GM23248 (cell line): ENCODE data around the gene PTX4. TPM values are rescaled to one million over a fixed set of nuclear protein-coding genes. Genes with fewer than 3 reads are reported as not detected.

Source experiments
- DNase-seq: peaks from one replicate; pipeline ENCODE4 v3.0.0-alpha.2; 2015
- H2AFZ ChIP-seq: fragments of 200-600 bp; sonication (generic); 2 replicates; pipeline ENCODE4 v1.6.1; 2016; ENCODE audit warnings: antibody characterized with exemption
- H3F3A ChIP-seq: fragments of 200-600 bp; sonication (generic); 2 replicates; pipeline ENCODE4 v1.6.1; 2016; ENCODE audit warnings: mild to moderate bottlenecking, antibody characterized with exemption, mixed run types; ENCODE audit not compliant: insufficient read depth
- H3K27ac ChIP-seq: fragments of 200-600 bp; sonication (generic); 2 replicates; pipeline ENCODE4 v1.5.1; 2016; ENCODE audit warnings: mild to moderate bottlenecking
- H3K27me3 ChIP-seq: fragments of 200-600 bp; sonication (generic); replicated peaks from 2 replicates; pipeline ENCODE4 v1.6.1; 2016; ENCODE audit warnings: mild to moderate bottlenecking; ENCODE audit not compliant: insufficient read depth
- H3K36me3 ChIP-seq: fragments of 200-600 bp; sonication (generic); 2 replicates; pipeline ENCODE4 v1.6.1; 2016; ENCODE audit warnings: low read depth, mild to moderate bottlenecking
- H3K4me1 ChIP-seq: fragments of 200-600 bp; sonication (generic); 2 replicates; pipeline ENCODE4 v1.6.1; 2016; ENCODE audit warnings: mild to moderate bottlenecking; ENCODE audit not compliant: insufficient read depth
- H3K4me2 ChIP-seq: fragments of 200-600 bp; sonication (generic); one replicate; pipeline ENCODE4 v1.6.1; 2016; ENCODE audit warnings: mild to moderate bottlenecking; ENCODE audit not compliant: unreplicated experiment
- H3K4me3 ChIP-seq: fragments of 200-600 bp; sonication (generic); 2 replicates; pipeline ENCODE4 v1.5.1; 2016; ENCODE audit warnings: mild to moderate bottlenecking
- H3K79me2 ChIP-seq: fragments of 200-600 bp; sonication (generic); 2 replicates; pipeline ENCODE4 v1.6.1; 2016; ENCODE audit warnings: mild to moderate bottlenecking; ENCODE audit not compliant: insufficient read depth
- H3K9ac ChIP-seq: fragments of 200-600 bp; sonication (generic); 2 replicates; pipeline ENCODE4 v1.6.1; 2016; ENCODE audit warnings: mild to moderate bottlenecking
- H3K9me2 ChIP-seq: fragments of 200-600 bp; sonication (generic); 2 replicates; pipeline ENCODE4 v1.6.1; 2016; ENCODE audit warnings: mixed run types, mild to moderate bottlenecking, moderate library complexity; ENCODE audit not compliant: insufficient read depth
- H3K9me3 ChIP-seq: fragments of 200-600 bp; sonication (generic); one replicate; pipeline ENCODE4 v1.6.1; 2017; ENCODE audit warnings: low read depth
- H4K20me1 ChIP-seq: fragments of 200-600 bp; sonication (generic); 2 replicates; pipeline ENCODE4 v1.6.0; 2016; ENCODE audit not compliant: insufficient read depth
- EZH2 ChIP-seq: fragments of 200-600 bp; sonication (generic); IDR thresholded peaks from 2 replicates; pipeline ENCODE4 v1.6.1; 2018; ENCODE audit warnings: antibody characterized with exemption, mild to moderate bottlenecking; ENCODE audit not compliant: insufficient read depth, poor library complexity, severe bottlenecking
- EZH2phosphoT487 ChIP-seq: fragments of 200-600 bp; sonication (generic); IDR thresholded peaks from 2 replicates; pipeline ENCODE4 v1.6.1; 2018; ENCODE audit warnings: antibody characterized with exemption, moderate library complexity, mild to moderate bottlenecking, low read depth; ENCODE audit not compliant: insufficient read depth
- WGBS, 2 experiments: methylation state at CpG; one replicate each; pipeline ENCODE4 v1.1.6; 2015 to 2017; ENCODE audit warnings: low lambda C conversion rate in 2 of 2, low coverage in 1 of 2; ENCODE audit errors: missing lambda C conversion rate in 2 of 2; 5-methylcytosine and 5-hydroxymethylcytosine counted together
- in situ Hi-C: fragments of 300-500 bp; cut with MboI; formaldehyde crosslinking; loops from 2 replicates; pipeline ENCODE4 v1.15.0; 2020
- polyA plus RNA-seq: library from polyadenylated mRNA; unstranded; fragments of >200 nt; fragmentation: Nextera tagmentation; extraction: Ambion mirVana; gene quantifications from 2 replicates; pipeline ENCODE4 v1.2.1, GENCODE V29; 2016
- total RNA-seq: library from RNA; depleted of rRNA; stranded (reverse); fragments of >200 nt; shearing (Covaris generic); gene quantifications from 2 replicates; pipeline ENCODE4 v1.2.3, GENCODE V29; 2014

PTX4 gene
- total and polyA plus RNA-seq, 2 experiments from 2014 or later = not detected

DNA sequence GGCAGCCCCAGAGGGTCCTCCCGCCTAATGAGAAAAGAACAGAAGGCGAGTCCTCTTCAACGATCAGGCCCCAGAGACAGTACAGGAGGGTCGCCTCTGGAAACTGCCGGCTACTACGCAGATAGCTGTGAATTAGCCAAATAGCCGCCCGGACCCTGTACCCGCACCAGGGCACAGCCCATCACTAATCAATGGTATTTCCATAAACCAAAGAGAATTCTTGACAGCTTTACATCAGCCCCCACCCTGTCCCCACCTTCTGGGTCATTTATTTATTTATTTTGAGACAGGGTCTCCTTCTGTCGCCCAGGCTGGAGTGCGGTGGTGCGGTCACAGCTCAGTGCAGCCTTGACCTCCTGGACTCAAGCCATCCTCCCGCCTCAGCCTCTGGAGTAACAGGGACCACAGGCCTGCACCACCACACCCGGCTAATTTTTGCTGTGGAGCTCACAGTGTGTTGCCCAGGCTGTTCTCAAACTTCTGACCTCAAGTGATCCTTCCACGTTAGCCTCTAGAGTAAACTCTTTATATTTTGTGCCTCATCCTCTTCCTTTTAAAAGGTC, 13.1 kb downstream of the PTX4 start:
- H3K27me3 ChIP-seq = no peaks in the 10 kb centered on the region
- no peaks in the 10 kb centered on the region for H3K9me2 ChIP-seq
- WGBS, 2 experiments = 58 to 61% methylated on average over 14 to 15 of the region's 15 CpGs
- TF ChIP-seq EZH2 (no peak), EZH2phosphoT487 (no peak)
- H3K79me2 ChIP-seq = peaks cover 41% of the 10 kb centered on the region
- no peak for DNase-seq
- H3K4me2 ChIP-seq = peak overlapping the region; percentile 80
- H3K4me1 ChIP-seq = peaks cover 18% of the 10 kb centered on the region
- H3K36me3 ChIP-seq = no peaks in the 10 kb centered on the region
- no peaks in the 10 kb centered on the region for H3K9me3 ChIP-seq
- peak overlapping the region; percentile 93 for H3K9ac ChIP-seq
- H4K20me1 ChIP-seq = no peaks in the 10 kb centered on the region
- H2AFZ ChIP-seq = peak overlapping the region; percentile 74
- in situ Hi-C loops = no loop called here
- no peaks in the 10 kb centered on the region for H3F3A ChIP-seq
- peak overlapping the region; percentile 50; the same call in 1 of the 2 replicates for H3K27ac ChIP-seq
- peak overlapping the region; percentile 84 for H3K4me3 ChIP-seq

DNA sequence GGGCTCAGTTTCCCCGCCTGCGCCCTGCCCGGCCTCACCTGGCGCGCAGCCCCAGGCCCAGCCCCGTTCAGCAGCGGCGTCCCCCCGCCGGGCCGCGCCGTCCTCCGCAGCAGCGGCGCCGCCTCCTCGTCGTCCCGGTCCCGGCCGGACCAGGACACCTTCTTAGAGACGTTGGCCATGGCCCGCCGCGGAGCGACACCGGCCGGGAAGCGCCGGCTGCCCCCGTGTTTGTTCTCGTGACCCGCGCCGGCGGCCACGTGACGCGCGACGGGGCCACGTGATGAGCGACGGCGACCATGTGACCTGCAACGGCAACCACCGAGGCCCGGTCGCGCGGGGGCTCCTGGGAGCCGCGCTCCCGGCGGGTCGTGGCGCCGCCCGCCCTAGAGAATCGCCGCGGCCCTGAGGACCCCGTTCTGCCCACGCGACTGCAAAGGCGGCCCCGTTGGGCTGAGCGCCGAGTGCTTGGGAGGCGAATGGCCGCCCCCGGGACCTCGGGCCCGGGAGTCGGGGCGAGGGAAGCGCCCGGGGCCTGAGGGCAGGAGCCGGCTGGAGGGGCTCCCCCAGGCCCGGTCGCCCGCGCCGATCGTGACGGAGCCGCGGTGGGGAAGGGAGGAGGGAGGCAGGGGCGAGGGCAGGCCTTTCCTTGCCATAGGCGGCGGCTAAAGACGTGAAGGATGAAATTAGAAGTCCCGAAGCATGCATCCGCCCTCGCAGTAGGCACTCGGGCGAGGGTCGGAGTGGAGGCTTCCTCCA, 13.8 kb downstream of the PTX4 start, which contains the start of gene CLCN7:
TSS of gene CLCN7 (minus strand) at position 233 of the 756 bp plus-strand sequence. CDS start at position 179, 54 bp downstream.
- WGBS, 2 experiments = 1 to 2% methylated on average over 78 to 86 of the region's 99 CpGs
- Histone ChIP-seq H3K4me2 (peak within 1 kb of the TSS; percentile 80), H3K27me3 (no peaks in the 10 kb centered on the region), H2AFZ (peak within 1 kb of the TSS; percentile 74), H3K9me2 (no peaks in the 10 kb centered on the region), H3F3A (no peaks in the 10 kb centered on the region), H3K4me1 (peaks cover 19% of the 10 kb centered on the region), H3K79me2 (peaks cover 48% of the 10 kb centered on the region), H3K9me3 (no peaks in the 10 kb centered on the region), H3K4me3 (peak within 1 kb of the TSS; percentile 84), H4K20me1 (no peaks in the 10 kb centered on the region), H3K36me3 (no peaks in the 10 kb centered on the region), H3K9ac (peak within 1 kb of the TSS; percentile 93), H3K27ac (peak within 1 kb of the TSS; percentile 50)
- in situ Hi-C loops = no loop called here
- DNase-seq = peak; percentile 93
- TF ChIP-seq EZH2 (no peak), EZH2phosphoT487 (no peak)

DNA sequence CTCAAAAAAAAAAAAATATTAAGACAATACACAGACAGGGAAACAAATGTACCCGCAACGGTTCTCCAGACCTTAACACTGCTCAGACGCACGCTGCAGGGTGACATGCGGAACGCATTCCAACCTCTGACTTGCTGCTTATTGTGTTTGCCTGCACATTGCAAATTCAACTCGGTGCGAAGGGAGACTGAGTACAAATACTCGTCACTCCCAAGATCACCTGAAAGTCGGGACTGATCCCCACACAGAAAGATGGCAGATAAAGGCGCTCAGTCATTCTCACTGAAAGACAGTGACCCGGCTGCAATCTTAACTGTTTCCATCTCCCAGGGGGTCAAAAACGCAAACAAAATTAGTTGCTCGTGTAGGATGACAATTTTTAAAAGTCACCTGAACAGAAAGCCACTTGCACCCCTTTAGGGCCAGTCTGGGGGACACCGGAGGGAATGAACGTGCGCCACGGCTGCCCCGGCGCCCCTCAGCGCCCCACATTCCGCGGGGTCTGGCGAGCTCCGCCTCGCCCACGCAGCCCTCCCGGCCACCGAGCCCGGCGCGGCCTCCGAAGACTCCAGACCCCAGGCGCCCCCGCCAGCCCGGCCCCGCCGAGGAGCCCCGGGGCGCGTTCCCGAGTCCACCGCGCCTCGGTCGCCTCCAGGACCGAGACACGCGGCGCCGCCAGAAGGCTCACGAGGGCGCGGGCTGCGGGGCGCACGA, 14.5 kb downstream of the PTX4 start:
- Histone ChIP-seq H3K36me3 (no peaks in the 10 kb centered on the region), H3K27me3 (no peaks in the 10 kb centered on the region), H4K20me1 (no peaks in the 10 kb centered on the region), H3K9ac (peak overlapping the region; percentile 93), H3K79me2 (peaks cover 55% of the 10 kb centered on the region), H3K4me3 (peak overlapping the region; percentile 84), H3K4me2 (peak overlapping the region; percentile 80), H3K9me2 (no peaks in the 10 kb centered on the region), H3K4me1 (peaks cover 19% of the 10 kb centered on the region), H2AFZ (peak overlapping the region; percentile 74), H3K27ac (peak overlapping the region; percentile 50), H3K9me3 (no peaks in the 10 kb centered on the region), H3F3A (no peaks in the 10 kb centered on the region)
- TF ChIP-seq EZH2phosphoT487 = no peak
- no peak for TF ChIP-seq EZH2
- peak; percentile 55 for DNase-seq
- in situ Hi-C loops = no loop called here
- 5 to 6% methylated on average over 40 to 48 of the region's 57 CpGs for WGBS, 2 experiments

DNA sequence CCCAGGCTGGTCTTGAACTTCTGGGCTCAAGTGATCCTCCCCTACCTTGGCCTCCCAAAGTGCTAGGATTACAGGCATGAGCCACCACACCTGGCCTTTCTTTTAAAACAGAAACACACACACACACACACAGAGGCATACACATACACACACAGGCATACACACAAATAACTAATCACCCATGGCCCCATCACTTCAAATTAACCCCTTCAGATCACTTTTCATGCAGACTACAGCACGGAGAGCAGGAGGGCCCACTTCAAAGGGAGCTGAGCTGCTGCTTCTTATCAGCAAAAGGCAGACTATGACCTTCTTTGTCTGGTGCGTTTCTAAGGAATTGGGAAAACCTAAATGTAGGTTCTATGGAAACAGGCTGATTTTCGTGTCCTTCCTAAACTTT, 15.8 kb downstream of the PTX4 start:
- no peak overlapping the region for H3K27ac ChIP-seq
- no peaks in the 10 kb centered on the region for H3F3A ChIP-seq
- no peaks in the 10 kb centered on the region for H3K9me3 ChIP-seq
- no peak overlapping the region for H3K4me2 ChIP-seq
- in situ Hi-C loops = no loop called here
- no peak overlapping the region for H2AFZ ChIP-seq
- peaks cover 68% of the 10 kb centered on the region for H3K79me2 ChIP-seq
- no peaks in the 10 kb centered on the region for H4K20me1 ChIP-seq
- no peak overlapping the region for H3K4me3 ChIP-seq
- H3K27me3 ChIP-seq = no peaks in the 10 kb centered on the region
- 25 to 37% methylated on average over 3 of the region's 3 CpGs for WGBS, 2 experiments
- H3K4me1 ChIP-seq = peaks cover 19% of the 10 kb centered on the region
- H3K9ac ChIP-seq = no peak overlapping the region
- TF ChIP-seq EZH2phosphoT487 (no peak), EZH2 (no peak)
- H3K36me3 ChIP-seq = no peaks in the 10 kb centered on the region
- no peak for DNase-seq
- no peaks in the 10 kb centered on the region for H3K9me2 ChIP-seq
